HG03457 (cell line): Measurements from ENCODE around the gene LATS2.

Experiments used
- ATAC-seq: cut with Tn5 transposase; IDR thresholded peaks from one replicate; pipeline ENCODE4 v1.9.1; 2021; ENCODE audit warnings: moderate number of reproducible peaks; ENCODE audit not compliant: unreplicated experiment

LATS2 gene

GRCh38 chr13:20995245-20995838 is 66.0 kb downstream of the LATS2 start:
- ATAC-seq, result no peak

GRCh38 chr13:20994441-20994821 is 67.0 kb downstream of the LATS2 start:
- no peak for ATAC-seq

GRCh38 chr13:20993661-20994440 is 67.5 kb downstream of the LATS2 start:
- no peak for ATAC-seq

GRCh38 chr13:20993211-20993610 is 68.2 kb downstream of the LATS2 start:
- no peak for ATAC-seq

GRCh38 chr13:20991741-20992520 is 69.5 kb downstream of the LATS2 start:
- no peak for ATAC-seq

GRCh38 chr13:20990910-20991525 is 70.4 kb downstream of the LATS2 start:
- ATAC-seq, result no peak

- no peak for ATAC-seq
Observed at GRCh38 chr13:20989656-20990321, 71.6 kb downstream of the LATS2 start.

- ATAC-seq, result no peak
Observed at GRCh38 chr13:20988909-20989655, 72.3 kb downstream of the LATS2 start.

- ATAC-seq, result no peak
Observed at GRCh38 chr13:20988033-20988908, 73.1 kb downstream of the LATS2 start.

GRCh38 chr13:20987599-20987998 is 73.8 kb downstream of the LATS2 start:
- ATAC-seq, result no peak

GRCh38 chr13:20984879-20985278 is 76.5 kb downstream of the LATS2 start:
- ATAC-seq, result no peak

GRCh38 chr13:20983386-20983785 is 78.0 kb downstream of the LATS2 start:
- ATAC-seq, result no peak

- ATAC-seq, result no peak
Observed at GRCh38 chr13:20981370-20982095, 79.9 kb downstream of the LATS2 start.

- no peak for ATAC-seq
Observed at GRCh38 chr13:20980899-20981298, 80.5 kb downstream of the LATS2 start.

- ATAC-seq, result no peak
Observed at GRCh38 chr13:20980430-20980829, 81.0 kb downstream of the LATS2 start.

GRCh38 chr13:20977394-20977793 is 84.0 kb downstream of the LATS2 start:
- ATAC-seq, result no peak

- ATAC-seq, result no peak
Observed at GRCh38 chr13:20974981-20975585, 86.3 kb downstream of the LATS2 start.

- no peak for ATAC-seq
Observed at GRCh38 chr13:20973886-20974425, 87.4 kb downstream of the LATS2 start.
